ENCODE measurements around the gene SIAE. TPM values are rescaled to one million over a fixed set of nuclear protein-coding genes. Genes with fewer than 3 reads are reported as not detected.

SIAE gene
- total and polyA plus RNA-seq, 2 of the 8 experiments (the other 6 are each of a cell fraction or from before 2014, with no cell fraction given): 2.3 to 3.7 TPM

- TF ChIP-seq HDAC6 (IDR thresholded peaks at IDR 0.05; ENCODE audit: low read depth, low read length): no peak
- no peak for TF ChIP-seq HDAC2 (IDR thresholded peaks at IDR 0.05; ENCODE audit: borderline replicate concordance in 1 of 2, low read depth in 2 of 2, low read length in 2 of 2)
- TF ChIP-seq SRF (IDR thresholded peaks at IDR 0.05; ENCODE audit: low read depth, low read length): no peak
- no peak for TF ChIP-seq EP300 (IDR thresholded peaks at IDR 0.05; ENCODE audit: borderline replicate concordance in 1 of 2, low read depth in 2 of 2, low read length in 2 of 2)
- no peak for TF ChIP-seq TCF12 (IDR thresholded peaks at IDR 0.05; ENCODE audit: low read depth, low read length)
- no peak for TF ChIP-seq SUZ12 (IDR thresholded peaks at IDR 0.05; ENCODE audit: low read length)
Measured at GRCh38 chr11:124676386-124676785, 2.8 kb upstream of the SIAE start (continued).
